GM12892 (cell line): ENCODE results near the gene BCAR1.

Experiments used
- POLR2A ChIP-seq: IDR thresholded peaks from 2 replicates; pipeline ENCODE4 v1.6.1; 2011; ENCODE audit warnings: low read depth, low read length, control low read depth
- TAF1 ChIP-seq: IDR thresholded peaks from 2 replicates; pipeline ENCODE4 v1.6.1; 2011; ENCODE audit warnings: low read depth, mild to moderate bottlenecking, control low read depth, low read length, borderline replicate concordance

- TF ChIP-seq POLR2A, result no peak
- TF ChIP-seq TAF1, result no peak
Measured at GRCh38 chr16:75195811-75196790, 55.3 kb downstream of the BCAR1 start.
